ENCODE data around the gene SGSM2.

- TF ChIP-seq, protein P1, sequence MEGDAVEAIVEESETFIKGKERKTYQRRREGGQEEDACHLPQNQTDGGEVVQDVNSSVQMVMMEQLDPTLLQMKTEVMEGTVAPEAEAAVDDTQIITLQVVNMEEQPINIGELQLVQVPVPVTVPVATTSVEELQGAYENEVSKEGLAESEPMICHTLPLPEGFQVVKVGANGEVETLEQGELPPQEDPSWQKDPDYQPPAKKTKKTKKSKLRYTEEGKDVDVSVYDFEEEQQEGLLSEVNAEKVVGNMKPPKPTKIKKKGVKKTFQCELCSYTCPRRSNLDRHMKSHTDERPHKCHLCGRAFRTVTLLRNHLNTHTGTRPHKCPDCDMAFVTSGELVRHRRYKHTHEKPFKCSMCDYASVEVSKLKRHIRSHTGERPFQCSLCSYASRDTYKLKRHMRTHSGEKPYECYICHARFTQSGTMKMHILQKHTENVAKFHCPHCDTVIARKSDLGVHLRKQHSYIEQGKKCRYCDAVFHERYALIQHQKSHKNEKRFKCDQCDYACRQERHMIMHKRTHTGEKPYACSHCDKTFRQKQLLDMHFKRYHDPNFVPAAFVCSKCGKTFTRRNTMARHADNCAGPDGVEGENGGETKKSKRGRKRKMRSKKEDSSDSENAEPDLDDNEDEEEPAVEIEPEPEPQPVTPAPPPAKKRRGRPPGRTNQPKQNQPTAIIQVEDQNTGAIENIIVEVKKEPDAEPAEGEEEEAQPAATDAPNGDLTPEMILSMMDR (conservative IDR thresholded peaks at IDR 0.05; ENCODE audit: low read depth, low read length) = no peak
- TF ChIP-seq EZH2phosphoT487 (IDR thresholded peaks at IDR 0.05; ENCODE audit: borderline replicate concordance, low read length) = no peak
Observed at GRCh38 chr17:2395258-2396181, 58.2 kb downstream of the SGSM2 start.
